ENCODE data around the gene RAB5IF.

RAB5IF gene

GRCh38 chr20:36574366-36575135 is 31.0 kb upstream of the RAB5IF start:
- Mint-ChIP-seq H3K27ac (peak overlapping the region; percentile 89 to 95), H3K36me3 (ENCODE audit: insufficient read depth) (peaks cover 33% of the 10 kb centered on the region), H3K27me3 (no peaks in the 10 kb centered on the region), H3K4me1 (ENCODE audit: low read depth in 2 of 2) (peaks cover 29% of the 10 kb centered on the region in 2 donors), H3K4me3 (peak overlapping the region; percentile 80 to 87), H3K9me3 (no peaks in the 10 kb centered on the region)
- ATAC-seq (replicated peaks) (peak; percentile 12), DNase-seq (peak; percentile 29 to 41 (median 32))

- DNase-seq = no peak
- no peaks in the 10 kb centered on the region for H3K9me3 Mint-ChIP-seq
- ATAC-seq (replicated peaks) = no peak
- H3K4me1 Mint-ChIP-seq (ENCODE audit: low read depth in 2 of 2) = peaks cover 29 to 34% of the 10 kb centered on the region in 2 donors
- H3K27ac Mint-ChIP-seq = peak overlapping the region; percentile 89 to 95
- H3K27me3 Mint-ChIP-seq = no peaks in the 10 kb centered on the region
- peaks cover 47% of the 10 kb centered on the region for H3K36me3 Mint-ChIP-seq (ENCODE audit: insufficient read depth)
- H3K4me3 Mint-ChIP-seq = peak overlapping the region; percentile 80 to 87
Observed at GRCh38 chr20:36576081-36576445, 29.5 kb upstream of the RAB5IF start.

GRCh38 chr20:36578356-36579041 is 27.1 kb upstream of the RAB5IF start:
- DNase-seq (no peak), ATAC-seq (replicated peaks) (no peak)
- Mint-ChIP-seq H3K36me3 (ENCODE audit: insufficient read depth) (peaks cover 62% of the 10 kb centered on the region), H3K27me3 (no peaks in the 10 kb centered on the region), H3K4me1 (ENCODE audit: low read depth in 2 of 2) (peaks cover 14 to 25% of the 10 kb centered on the region in 2 donors), H3K9me3 (no peaks in the 10 kb centered on the region), H3K4me3 (no peak overlapping the region), H3K27ac (no peak overlapping the region)

- Mint-ChIP-seq H3K4me1 (ENCODE audit: low read depth in 2 of 2) (peaks cover 8 to 19% of the 10 kb centered on the region in 2 donors), H3K36me3 (ENCODE audit: insufficient read depth) (peaks cover 59% of the 10 kb centered on the region), H3K9me3 (no peaks in the 10 kb centered on the region), H3K4me3 (no peak overlapping the region), H3K27ac (peak overlapping the region in 1 of 2 donors; percentile 72), H3K27me3 (no peaks in the 10 kb centered on the region)
- no peak for ATAC-seq (replicated peaks)
- no peak for DNase-seq
Observed at GRCh38 chr20:36579996-36580545, 25.5 kb upstream of the RAB5IF start.

- peaks cover 3 to 15% of the 10 kb centered on the region in 2 donors for H3K4me1 Mint-ChIP-seq (ENCODE audit: low read depth in 2 of 2)
- H3K36me3 Mint-ChIP-seq (ENCODE audit: insufficient read depth) = peaks cover 56% of the 10 kb centered on the region
- no peaks in the 10 kb centered on the region for H3K9me3 Mint-ChIP-seq
- no peak overlapping the region for H3K4me3 Mint-ChIP-seq
- DNase-seq (no peak), ATAC-seq (replicated peaks) (peak; percentile 56)
- no peaks in the 10 kb centered on the region for H3K27me3 Mint-ChIP-seq
- peak overlapping the region in 1 of 2 donors; percentile 54 for H3K27ac Mint-ChIP-seq
Observed at GRCh38 chr20:36582322-36582721, 23.3 kb upstream of the RAB5IF start.

GRCh38 chr20:36582821-36583220 is 22.8 kb upstream of the RAB5IF start:
- Mint-ChIP-seq H3K4me3 (no peak overlapping the region), H3K36me3 (ENCODE audit: insufficient read depth) (peaks cover 56% of the 10 kb centered on the region), H3K27me3 (no peaks in the 10 kb centered on the region), H3K27ac (peak overlapping the region in 1 of 2 donors; percentile 54), H3K9me3 (no peaks in the 10 kb centered on the region), H3K4me1 (ENCODE audit: low read depth in 2 of 2) (peaks cover 3 to 18% of the 10 kb centered on the region in 2 donors)
- ATAC-seq (replicated peaks) (no peak), DNase-seq (no peak)

- peaks cover 46% of the 10 kb centered on the region for H3K36me3 Mint-ChIP-seq (ENCODE audit: insufficient read depth)
- no peaks in the 10 kb centered on the region for H3K27me3 Mint-ChIP-seq
- DNase-seq (no peak), ATAC-seq (replicated peaks) (no peak)
- no peak overlapping the region for H3K4me3 Mint-ChIP-seq
- peaks cover 3 to 18% of the 10 kb centered on the region in 2 donors for H3K4me1 Mint-ChIP-seq (ENCODE audit: low read depth in 2 of 2)
- H3K27ac Mint-ChIP-seq = no peak overlapping the region
- H3K9me3 Mint-ChIP-seq = no peaks in the 10 kb centered on the region
Observed at GRCh38 chr20:36584018-36584481, 21.5 kb upstream of the RAB5IF start.

GRCh38 chr20:36585410-36586125 is 20.0 kb upstream of the RAB5IF start:
- H3K27ac Mint-ChIP-seq = peak overlapping the region in 1 of 2 donors; percentile 44
- ATAC-seq (replicated peaks) (no peak), DNase-seq (no peak)
- H3K9me3 Mint-ChIP-seq = no peaks in the 10 kb centered on the region
- peaks cover 38% of the 10 kb centered on the region for H3K36me3 Mint-ChIP-seq (ENCODE audit: insufficient read depth)
- peaks cover 3 to 13% of the 10 kb centered on the region in 2 donors for H3K4me1 Mint-ChIP-seq (ENCODE audit: low read depth in 2 of 2)
- no peaks in the 10 kb centered on the region for H3K27me3 Mint-ChIP-seq
- H3K4me3 Mint-ChIP-seq = no peak overlapping the region

GRCh38 chr20:36587388-36588070 is 18.1 kb upstream of the RAB5IF start:
- Mint-ChIP-seq H3K4me3 (no peak overlapping the region), H3K27ac (peak overlapping the region; percentile 73 to 77), H3K27me3 (no peaks in the 10 kb centered on the region), H3K9me3 (no peaks in the 10 kb centered on the region), H3K4me1 (ENCODE audit: low read depth in 2 of 2) (peaks cover 10 to 16% of the 10 kb centered on the region in 2 donors), H3K36me3 (ENCODE audit: insufficient read depth) (peaks cover 31% of the 10 kb centered on the region)
- peak; percentile 27 for ATAC-seq (replicated peaks)
- no peak for DNase-seq

GRCh38 chr20:36591281-36591680 is 14.3 kb upstream of the RAB5IF start:
- Mint-ChIP-seq H3K36me3 (ENCODE audit: insufficient read depth) (peaks cover 22% of the 10 kb centered on the region), H3K9me3 (no peaks in the 10 kb centered on the region), H3K27ac (peak overlapping the region in 1 of 2 donors; percentile 62), H3K27me3 (no peaks in the 10 kb centered on the region), H3K4me1 (ENCODE audit: low read depth in 2 of 2) (peaks cover 29 to 36% of the 10 kb centered on the region in 2 donors), H3K4me3 (no peak overlapping the region)
- ATAC-seq (replicated peaks) (no peak), DNase-seq (no peak)

GRCh38 chr20:36591854-36592641 is 13.5 kb upstream of the RAB5IF start:
- peak in 2 of 3 experiments; percentile 22 to 24 for DNase-seq
- H3K4me3 Mint-ChIP-seq = no peak overlapping the region
- peak overlapping the region; percentile 62 to 80 for H3K27ac Mint-ChIP-seq
- no peaks in the 10 kb centered on the region for H3K27me3 Mint-ChIP-seq
- H3K4me1 Mint-ChIP-seq (ENCODE audit: low read depth in 2 of 2) = peaks cover 29 to 32% of the 10 kb centered on the region in 2 donors
- peaks cover 22% of the 10 kb centered on the region for H3K36me3 Mint-ChIP-seq (ENCODE audit: insufficient read depth)
- H3K9me3 Mint-ChIP-seq = no peaks in the 10 kb centered on the region
- peak; percentile 49 for ATAC-seq (replicated peaks)

- H3K4me3 Mint-ChIP-seq = no peak overlapping the region
- ATAC-seq (replicated peaks) (no peak), DNase-seq (no peak)
- H3K4me1 Mint-ChIP-seq (ENCODE audit: low read depth in 2 of 2) = peaks cover 26% of the 10 kb centered on the region in 2 donors
- peak overlapping the region; percentile 80 to 90 for H3K27ac Mint-ChIP-seq
- H3K36me3 Mint-ChIP-seq (ENCODE audit: insufficient read depth) = peaks cover 19% of the 10 kb centered on the region
- H3K27me3 Mint-ChIP-seq = no peaks in the 10 kb centered on the region
- H3K9me3 Mint-ChIP-seq = no peaks in the 10 kb centered on the region
Observed at GRCh38 chr20:36593347-36593929, 12.1 kb upstream of the RAB5IF start.

All from effector memory CD8-positive, alpha-beta T cell (primary cell).